Activated CD8-positive, alpha-beta T cell treated with anti-CD3 and anti-CD28 coated beads for 36 hours (primary cell): ENCODE measurements around the gene IL37. TPM values are rescaled to one million over a fixed set of nuclear protein-coding genes. Genes with fewer than 3 reads are reported as not detected.

ENCODE experiments used
- ATAC-seq: fragments of 200-7000 bp; cut with Tn5 transposase; one replicate; pipeline ENCODE4 v1.10.0; 2021; ENCODE audit warnings: mild to moderate bottlenecking, moderate library complexity
- CTCF ChIA-PET: fragments of 350-600 bp; sonication (Branson Sonifier 250); formaldehyde crosslinking; loops from one replicate; lab custom pipeline; 2021; ENCODE audit warnings: antibody characterized with exemption; lab: Charles Lee
- POLR2A ChIA-PET: fragments of 350-600 bp; sonication (Branson Sonifier 250); formaldehyde crosslinking; loops from one replicate; lab custom pipeline; 2021; ENCODE audit warnings: antibody characterized with exemption; lab: Charles Lee
- DNase-seq: peaks from one replicate; pipeline ENCODE4 v3.0.0-alpha.2; 2020
- H3K27ac Mint-ChIP-seq: one replicate; pipeline ENCODE4 v1.8.0; 2021; ENCODE audit warnings: mild to moderate bottlenecking, mixed read lengths
- H3K27me3 Mint-ChIP-seq: one replicate; pipeline ENCODE4 v1.8.0; 2021; ENCODE audit warnings: mixed read lengths
- H3K36me3 Mint-ChIP-seq: one replicate; pipeline ENCODE4 v1.8.0; 2021; ENCODE audit warnings: low read depth, mixed read lengths
- H3K4me1 Mint-ChIP-seq: one replicate; pipeline ENCODE4 v1.8.0; 2021; ENCODE audit warnings: low read depth, mixed read lengths
- H3K4me3 Mint-ChIP-seq: one replicate; pipeline ENCODE4 v1.8.0; 2021; ENCODE audit warnings: mild to moderate bottlenecking, moderate library complexity, mixed read lengths
- H3K9me3 Mint-ChIP-seq: one replicate; pipeline ENCODE4 v1.8.0; 2021; ENCODE audit warnings: mixed read lengths
- intact Hi-C: fragments of 100-400 bp; cut with micrococcal nuclease; formaldehyde crosslinking; loops from one replicate; pipeline ENCODE4 v1.10.0; 2022
- total RNA-seq, 2 experiments: library from RNA; stranded (reverse); gene quantifications; one replicate each; pipeline ENCODE4 v1.2.3, GENCODE V29; 2021
- TF ChIP-seq, protein P1 (sequence below): fragments of 200-600 bp; IDR thresholded peaks from one replicate; pipeline ENCODE4 v1.8.0; 2022; ENCODE audit warnings: antibody characterized with exemption, mild to moderate bottlenecking

IL37 gene
- total RNA-seq, 2 experiments from 2014 or later = not detected

DNA sequence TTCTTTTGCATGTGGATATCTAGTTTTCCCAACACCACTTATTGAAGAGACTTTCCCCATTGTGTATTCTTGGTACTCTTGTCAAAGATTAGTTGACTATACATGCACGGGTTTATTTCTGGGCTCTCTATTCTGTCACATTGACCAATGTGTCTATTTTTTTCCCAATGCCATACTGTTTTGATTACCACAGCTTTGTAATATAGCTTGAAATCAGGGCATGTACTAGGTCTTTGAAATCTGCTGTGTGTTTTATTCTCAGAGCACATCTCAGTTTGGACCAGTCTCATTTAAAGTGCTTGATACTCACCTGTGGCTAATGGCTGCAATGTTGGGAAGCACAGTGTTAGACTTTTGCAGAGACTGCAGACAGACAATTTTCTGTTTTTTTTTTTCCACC is 34.0 kb downstream of the IL37 start:
- TF ChIP-seq, protein P1, sequence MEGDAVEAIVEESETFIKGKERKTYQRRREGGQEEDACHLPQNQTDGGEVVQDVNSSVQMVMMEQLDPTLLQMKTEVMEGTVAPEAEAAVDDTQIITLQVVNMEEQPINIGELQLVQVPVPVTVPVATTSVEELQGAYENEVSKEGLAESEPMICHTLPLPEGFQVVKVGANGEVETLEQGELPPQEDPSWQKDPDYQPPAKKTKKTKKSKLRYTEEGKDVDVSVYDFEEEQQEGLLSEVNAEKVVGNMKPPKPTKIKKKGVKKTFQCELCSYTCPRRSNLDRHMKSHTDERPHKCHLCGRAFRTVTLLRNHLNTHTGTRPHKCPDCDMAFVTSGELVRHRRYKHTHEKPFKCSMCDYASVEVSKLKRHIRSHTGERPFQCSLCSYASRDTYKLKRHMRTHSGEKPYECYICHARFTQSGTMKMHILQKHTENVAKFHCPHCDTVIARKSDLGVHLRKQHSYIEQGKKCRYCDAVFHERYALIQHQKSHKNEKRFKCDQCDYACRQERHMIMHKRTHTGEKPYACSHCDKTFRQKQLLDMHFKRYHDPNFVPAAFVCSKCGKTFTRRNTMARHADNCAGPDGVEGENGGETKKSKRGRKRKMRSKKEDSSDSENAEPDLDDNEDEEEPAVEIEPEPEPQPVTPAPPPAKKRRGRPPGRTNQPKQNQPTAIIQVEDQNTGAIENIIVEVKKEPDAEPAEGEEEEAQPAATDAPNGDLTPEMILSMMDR = no peak
- POLR2A ChIA-PET = no interaction called here
- intact Hi-C loops = loop anchor here (5.0 kb wide), 1 partner anchor 198 kb away; no protein-coding TSS in a partner anchor

DNA sequence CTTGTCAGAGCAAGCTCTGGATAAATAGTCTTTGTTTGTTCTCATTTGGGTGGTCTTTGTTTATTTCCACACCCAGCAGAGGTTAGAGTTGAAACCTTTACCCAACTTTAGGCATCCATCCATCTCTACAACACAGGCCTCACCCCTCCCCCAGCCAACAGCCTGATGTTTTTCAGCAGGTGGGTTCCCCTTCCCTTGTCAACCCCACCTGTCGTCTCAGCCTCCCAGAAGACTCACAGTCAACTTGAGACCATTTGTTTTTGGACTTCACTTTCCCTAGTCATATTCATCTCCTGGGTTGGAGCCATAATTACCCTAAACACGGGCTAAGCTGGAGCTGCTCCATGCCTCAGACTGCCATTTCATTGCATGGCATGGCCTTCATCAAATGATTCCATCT is 35.1 kb downstream of the IL37 start:
- no peak overlapping the region for H3K4me3 Mint-ChIP-seq
- intact Hi-C loops = no loop called here
- no peak for ATAC-seq
- TF ChIP-seq, protein P1 = no peak
- no peak for DNase-seq
- ChIA-PET POLR2A (no interaction called here), CTCF (interaction anchor here (0.8 to 3.0 kb wide), 7 partner anchors 8 to 319 kb away, joined by 3 to 19 read pairs (median 6); no protein-coding TSS in a partner anchor)
- H3K9me3 Mint-ChIP-seq = no peaks in the 10 kb centered on the region
- H3K4me1 Mint-ChIP-seq = no peaks in the 10 kb centered on the region
- peaks cover 2% of the 10 kb centered on the region for H3K27me3 Mint-ChIP-seq
- no peaks in the 10 kb centered on the region for H3K36me3 Mint-ChIP-seq
- H3K27ac Mint-ChIP-seq = no peak overlapping the region

More for the DNA sequence above, 34.0 kb downstream of the IL37 start:
- DNase-seq (no peak), ATAC-seq (no peak)
- Mint-ChIP-seq H3K36me3 (no peaks in the 10 kb centered on the region), H3K27me3 (no peaks in the 10 kb centered on the region), H3K4me1 (no peaks in the 10 kb centered on the region), H3K9me3 (no peaks in the 10 kb centered on the region), H3K4me3 (no peak overlapping the region), H3K27ac (no peak overlapping the region)
- CTCF ChIA-PET = interaction anchor here (3.7 to 6.0 kb wide), 2 partner anchors 16 to 19 kb away, joined by 29 to 58 read pairs; no protein-coding TSS in a partner anchor

DNA sequence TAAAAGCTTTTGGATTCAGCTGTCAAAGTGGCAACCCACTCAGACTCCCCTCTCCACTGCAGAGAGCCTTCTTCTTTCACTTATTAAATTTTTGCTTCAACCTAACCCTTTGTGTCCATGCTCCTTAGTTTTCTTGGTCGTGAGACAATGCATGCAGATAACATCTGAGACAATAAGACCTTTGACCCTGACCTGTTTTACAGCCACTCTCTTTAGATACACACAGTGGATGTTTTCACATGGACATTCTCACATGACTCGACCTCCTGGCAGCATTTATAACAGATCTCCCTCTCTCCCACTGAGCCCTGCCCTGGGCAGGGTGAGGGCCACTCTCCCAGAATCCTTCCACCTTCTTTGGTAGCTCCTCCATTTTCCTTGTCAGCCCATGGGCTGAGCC is 36.4 kb downstream of the IL37 start:
- ATAC-seq (no peak), DNase-seq (no peak)
- Mint-ChIP-seq H3K36me3 (no peaks in the 10 kb centered on the region), H3K27me3 (peaks cover 2% of the 10 kb centered on the region), H3K4me1 (no peaks in the 10 kb centered on the region), H3K4me3 (no peak overlapping the region), H3K27ac (no peak overlapping the region), H3K9me3 (no peaks in the 10 kb centered on the region)
- TF ChIP-seq, protein P1 = no peak
- ChIA-PET POLR2A (no interaction called here), CTCF (interaction anchor here (1.0 to 3.0 kb wide), 8 partner anchors 8 to 221 kb away, joined by 3 to 19 read pairs (median 5); no protein-coding TSS in a partner anchor)
- intact Hi-C loops = no loop called here

DNA sequence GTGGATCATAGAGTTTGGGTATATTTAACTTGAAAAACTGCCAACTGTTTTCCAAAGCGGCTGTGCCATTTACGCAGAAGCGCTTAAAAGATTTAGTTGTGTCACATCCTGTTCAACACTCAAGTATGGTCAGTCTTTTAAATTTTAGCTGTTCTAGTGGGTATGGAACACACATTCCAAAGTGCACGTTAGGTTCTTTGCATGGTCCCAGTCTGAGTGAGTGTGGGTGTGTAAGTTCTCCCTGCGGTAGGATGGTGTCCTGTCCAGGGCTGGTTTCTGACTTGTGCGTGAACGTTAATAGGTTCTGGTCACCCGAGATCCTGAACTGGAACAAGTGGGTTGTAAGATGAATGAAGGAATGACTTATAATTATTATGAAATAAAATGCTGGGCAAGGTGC is 38.5 kb downstream of the IL37 start:
- CTCF ChIA-PET = interaction anchor here (0.7 to 2.6 kb wide), 2 partner anchors 10 to 72 kb away, joined by 3 to 9 read pairs; no protein-coding TSS in a partner anchor
- no peaks in the 10 kb centered on the region for H3K9me3 Mint-ChIP-seq
- H3K36me3 Mint-ChIP-seq = no peaks in the 10 kb centered on the region

DNA sequence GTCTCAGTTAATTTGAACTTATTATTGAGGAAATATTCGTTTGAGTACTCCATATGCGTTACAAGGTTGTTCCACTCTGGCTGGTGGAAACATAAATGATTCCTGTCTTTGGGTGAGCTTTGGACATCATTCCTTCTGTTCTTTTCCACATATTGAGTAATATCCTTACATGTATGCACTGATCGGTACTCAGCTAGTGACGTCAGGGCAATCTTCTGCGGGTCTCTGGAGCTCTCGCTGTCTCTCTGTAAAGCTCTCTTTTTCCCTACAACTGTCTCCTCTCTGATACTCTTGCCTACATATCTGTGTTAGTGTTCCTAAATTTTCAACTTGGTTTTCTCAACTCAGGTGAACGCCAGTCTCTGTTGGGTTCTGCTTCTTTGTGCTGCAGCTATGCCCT is 43.4 kb downstream of the IL37 start:
- Mint-ChIP-seq H3K27me3 (peaks cover 2% of the 10 kb centered on the region), H3K36me3 (no peaks in the 10 kb centered on the region), H3K27ac (no peak overlapping the region), H3K9me3 (no peaks in the 10 kb centered on the region), H3K4me1 (no peaks in the 10 kb centered on the region), H3K4me3 (no peak overlapping the region)
- ChIA-PET POLR2A (no interaction called here), CTCF (interaction anchor here (0.6 to 4.3 kb wide), 5 partner anchors 12 to 227 kb away, joined by 4 to 37 read pairs (median 9); no protein-coding TSS in a partner anchor)
- DNase-seq (no peak), ATAC-seq (no peak)
- TF ChIP-seq, protein P1 = no peak
- intact Hi-C loops = no loop called here

More for the DNA sequence above, 38.5 kb downstream of the IL37 start:
- TF ChIP-seq, protein P1 = no peak
- intact Hi-C loops = no loop called here
- ATAC-seq (no peak), DNase-seq (no peak)
- no peak overlapping the region for H3K27ac Mint-ChIP-seq
- H3K27me3 Mint-ChIP-seq = peaks cover 2% of the 10 kb centered on the region
- no peak overlapping the region for H3K4me3 Mint-ChIP-seq
- no peaks in the 10 kb centered on the region for H3K4me1 Mint-ChIP-seq
- POLR2A ChIA-PET = no interaction called here
